CD4-positive, CD25-positive, alpha-beta regulatory T cell (primary cell): ENCODE measurements around the gene C1orf198. TPM values are rescaled to one million over a fixed set of nuclear protein-coding genes. Genes with fewer than 3 reads are reported as not detected.

Experiments
- ATAC-seq, 2 donors: fragments of 150-1000 bp; cut with Tn5 transposase; one replicate each; pipeline ENCODE4 v1.10.0; 2021; ENCODE audit warnings: low read depth in 2 of 2, moderate number of reproducible peaks in 2 of 2, moderate library complexity in 1 of 2
- DNase-seq, 3 donors: peaks; one replicate each; pipeline versions ENCODE4 v3.0.0 to v3.0.0-alpha.2; 2012 to 2022; ENCODE audit warnings: mixed read lengths in 1 of 3
- H3K27ac ChIP-seq: one replicate; pipeline ENCODE4 v1.7.0; 2013; ENCODE audit warnings: mild to moderate bottlenecking, low read length; ENCODE audit not compliant: insufficient read depth, poor library complexity, severe bottlenecking
- H3K27me3 ChIP-seq: one replicate; pipeline ENCODE4 v1.7.0; 2013; ENCODE audit warnings: low read length; ENCODE audit not compliant: control insufficient read depth, insufficient read depth
- H3K36me3 ChIP-seq: one replicate; pipeline ENCODE4 v1.7.0; 2013; ENCODE audit warnings: mild to moderate bottlenecking, low read length, moderate library complexity; ENCODE audit not compliant: control insufficient read depth, insufficient read depth
- H3K4me1 ChIP-seq: 2 replicates; pipeline ENCODE4 v1.7.0; 2013; ENCODE audit warnings: mild to moderate bottlenecking, low read length; ENCODE audit not compliant: insufficient read depth, control insufficient read depth, poor library complexity, severe bottlenecking
- H3K4me3 ChIP-seq: one replicate; pipeline ENCODE4 v1.7.0; 2013; ENCODE audit warnings: low read depth, mild to moderate bottlenecking, low read length, moderate library complexity
- H3K9me3 ChIP-seq, 2 experiments: 1 replicate in 1 of 2; 2 replicates in 1 of 2; pipeline ENCODE4 v1.7.0; 2013; ENCODE audit warnings: low read length in 2 of 2, mild to moderate bottlenecking in 1 of 2, moderate library complexity in 1 of 2; ENCODE audit not compliant: control insufficient read depth in 2 of 2
- H3K27ac Mint-ChIP-seq, 3 donors: one replicate each; pipeline ENCODE4 v1.8.0; 2020 to 2022; ENCODE audit warnings: mild to moderate bottlenecking in 3 of 3, mixed read lengths in 3 of 3, moderate library complexity in 2 of 3
- H3K27me3 Mint-ChIP-seq: one replicate; pipeline ENCODE4 v1.8.0; 2022; ENCODE audit warnings: mild to moderate bottlenecking, mixed read lengths
- H3K36me3 Mint-ChIP-seq: one replicate; pipeline ENCODE4 v1.8.0; 2020; ENCODE audit warnings: mixed read lengths
- H3K4me1 Mint-ChIP-seq, 4 donors: one replicate each; pipeline ENCODE4 v1.8.0; 2020 to 2022; ENCODE audit warnings: mixed read lengths in 4 of 4, mild to moderate bottlenecking in 1 of 4
- H3K4me3 Mint-ChIP-seq, 4 donors: one replicate each; pipeline ENCODE4 v1.8.0; 2020 to 2022; ENCODE audit warnings: mild to moderate bottlenecking in 4 of 4, mixed read lengths in 4 of 4, moderate library complexity in 3 of 4
- H3K9me3 Mint-ChIP-seq, 7 donors: one replicate each; pipeline ENCODE4 v1.8.0; 2020 to 2022; ENCODE audit warnings: mixed read lengths in 7 of 7, mild to moderate bottlenecking in 3 of 7, moderate library complexity in 2 of 7
- polyA plus RNA-seq, 4 donors: library from polyadenylated mRNA; unstranded; fragments of 300-500 nt; fragmentation: Illumina TruSeq; gene quantifications; one replicate each; pipeline ENCODE4 v1.2.3, GENCODE V29; 2021
- total RNA-seq: library from RNA; stranded (reverse); gene quantifications from one replicate; pipeline ENCODE4 v1.2.3, GENCODE V29; 2022

The C1orf198 gene
- total and polyA plus RNA-seq, 5 donors from 2014 or later = 3.1 to 5.3 (median 4.1) TPM

- ATAC-seq = no peak
These were observed 73.9 kb downstream of the C1orf198 start for GRCh38 chr1:230794431-230794830.

GRCh38 chr1:230793463-230793745 lies 74.9 kb downstream of the C1orf198 start:
- Histone ChIP-seq H3K27me3 (no peaks in the 10 kb centered on the region), H3K9me3 (no peaks in the 10 kb centered on the region), H3K4me1 (no peaks in the 10 kb centered on the region), H3K4me3 (no peak overlapping the region), H3K36me3 (no peaks in the 10 kb centered on the region), H3K27ac (no peak overlapping the region)
- Mint-ChIP-seq H3K27me3 (peaks cover 22% of the 10 kb centered on the region), H3K36me3 (no peaks in the 10 kb centered on the region), H3K9me3 (no peaks in the 10 kb centered on the region), H3K4me3 (no peak overlapping the region), H3K27ac (no peak overlapping the region), H3K4me1 (no peaks in the 10 kb centered on the region)
- ATAC-seq (no peak), DNase-seq (no peak)

More at GRCh38 chr1:230794431-230794830, 73.9 kb downstream of the C1orf198 start:
- H3K27me3 Mint-ChIP-seq = peaks cover 30% of the 10 kb centered on the region
- H3K9me3 Mint-ChIP-seq = no peaks in the 10 kb centered on the region
- no peaks in the 10 kb centered on the region for H3K36me3 Mint-ChIP-seq
- no peak overlapping the region for H3K27ac ChIP-seq
- no peaks in the 10 kb centered on the region for H3K4me1 ChIP-seq
- no peaks in the 10 kb centered on the region for H3K4me1 Mint-ChIP-seq
- DNase-seq = no peak
- H3K36me3 ChIP-seq = no peaks in the 10 kb centered on the region
- H3K27ac Mint-ChIP-seq = no peak overlapping the region
- H3K27me3 ChIP-seq = no peaks in the 10 kb centered on the region
- H3K9me3 ChIP-seq = no peaks in the 10 kb centered on the region
- no peak overlapping the region for H3K4me3 Mint-ChIP-seq
- H3K4me3 ChIP-seq = no peak overlapping the region

GRCh38 chr1:230792691-230793462 lies 75.4 kb downstream of the C1orf198 start:
- Histone ChIP-seq H3K4me1 (no peaks in the 10 kb centered on the region), H3K9me3 (no peaks in the 10 kb centered on the region), H3K27ac (no peak overlapping the region), H3K36me3 (no peaks in the 10 kb centered on the region), H3K27me3 (no peaks in the 10 kb centered on the region), H3K4me3 (no peak overlapping the region)
- DNase-seq = no peak
- no peak for ATAC-seq
- no peaks in the 10 kb centered on the region for H3K36me3 Mint-ChIP-seq
- H3K4me3 Mint-ChIP-seq = no peak overlapping the region
- H3K27ac Mint-ChIP-seq = no peak overlapping the region
- H3K9me3 Mint-ChIP-seq = no peaks in the 10 kb centered on the region
- peaks cover 19% of the 10 kb centered on the region for H3K27me3 Mint-ChIP-seq
- H3K4me1 Mint-ChIP-seq = no peaks in the 10 kb centered on the region

- H3K4me1 Mint-ChIP-seq = no peaks in the 10 kb centered on the region
- no peak overlapping the region for H3K4me3 Mint-ChIP-seq
- H3K27ac Mint-ChIP-seq = no peak overlapping the region
- no peak overlapping the region for H3K4me3 ChIP-seq
- H3K36me3 Mint-ChIP-seq = no peaks in the 10 kb centered on the region
- peaks cover 21% of the 10 kb centered on the region for H3K27me3 Mint-ChIP-seq
- DNase-seq (no peak), ATAC-seq (no peak)
- H3K4me1 ChIP-seq = no peaks in the 10 kb centered on the region
- no peaks in the 10 kb centered on the region for H3K36me3 ChIP-seq
- H3K9me3 ChIP-seq = no peaks in the 10 kb centered on the region
- H3K27ac ChIP-seq = no peak overlapping the region
- H3K9me3 Mint-ChIP-seq = no peaks in the 10 kb centered on the region
- H3K27me3 ChIP-seq = no peaks in the 10 kb centered on the region
These were observed 76.2 kb downstream of the C1orf198 start for GRCh38 chr1:230791986-230792564.

GRCh38 chr1:230790026-230790425 lies 78.3 kb downstream of the C1orf198 start:
- Histone ChIP-seq H3K4me1 (no peaks in the 10 kb centered on the region), H3K4me3 (no peak overlapping the region), H3K27ac (no peak overlapping the region), H3K27me3 (no peaks in the 10 kb centered on the region), H3K36me3 (no peaks in the 10 kb centered on the region), H3K9me3 (no peaks in the 10 kb centered on the region)
- H3K9me3 Mint-ChIP-seq = no peaks in the 10 kb centered on the region
- H3K27me3 Mint-ChIP-seq = peaks cover 19% of the 10 kb centered on the region
- DNase-seq = no peak
- no peaks in the 10 kb centered on the region for H3K4me1 Mint-ChIP-seq
- H3K36me3 Mint-ChIP-seq = no peaks in the 10 kb centered on the region
- no peak overlapping the region for H3K27ac Mint-ChIP-seq
- H3K4me3 Mint-ChIP-seq = no peak overlapping the region
- ATAC-seq = no peak

- H3K9me3 Mint-ChIP-seq = no peaks in the 10 kb centered on the region
- H3K36me3 Mint-ChIP-seq = no peaks in the 10 kb centered on the region
- Histone ChIP-seq H3K9me3 (no peaks in the 10 kb centered on the region), H3K27me3 (no peaks in the 10 kb centered on the region), H3K4me3 (no peak overlapping the region), H3K27ac (no peak overlapping the region), H3K4me1 (no peaks in the 10 kb centered on the region), H3K36me3 (no peaks in the 10 kb centered on the region)
- ATAC-seq (no peak), DNase-seq (no peak)
- peaks cover 19% of the 10 kb centered on the region for H3K27me3 Mint-ChIP-seq
- no peak overlapping the region for H3K4me3 Mint-ChIP-seq
- no peaks in the 10 kb centered on the region for H3K4me1 Mint-ChIP-seq
- no peak overlapping the region for H3K27ac Mint-ChIP-seq
These were observed 79.6 kb downstream of the C1orf198 start for GRCh38 chr1:230788561-230789275.

- Histone ChIP-seq H3K9me3 (no peaks in the 10 kb centered on the region), H3K4me1 (no peaks in the 10 kb centered on the region), H3K27ac (no peak overlapping the region), H3K4me3 (no peak overlapping the region), H3K27me3 (no peaks in the 10 kb centered on the region), H3K36me3 (no peaks in the 10 kb centered on the region)
- Mint-ChIP-seq H3K4me3 (no peak overlapping the region), H3K9me3 (no peaks in the 10 kb centered on the region), H3K27me3 (peaks cover 24% of the 10 kb centered on the region), H3K4me1 (no peaks in the 10 kb centered on the region), H3K27ac (no peak overlapping the region), H3K36me3 (no peaks in the 10 kb centered on the region)
- DNase-seq = no peak
- ATAC-seq = no peak
These were observed 80.8 kb downstream of the C1orf198 start for GRCh38 chr1:230787471-230787870.
